GM19397 (cell line): ENCODE measurements around the gene SFXN2.
"Not testable (repeated sequence)": the region's sequence is repeated elsewhere in the genome, so short reads cannot be mapped to it uniquely, and the experiment has no call there.

Experiments
- ATAC-seq: cut with Tn5 transposase; IDR thresholded peaks from one replicate; pipeline ENCODE4 v1.9.1; 2021; ENCODE audit warnings: mild to moderate bottlenecking, moderate library complexity; ENCODE audit not compliant: unreplicated experiment

The SFXN2 gene

GRCh38 chr10:102718220-102718619 is 3.8 kb downstream of the SFXN2 start:
- ATAC-seq = no peak

GRCh38 chr10:102720337-102720736 is 5.9 kb downstream of the SFXN2 start:
- ATAC-seq = no peak

GRCh38 chr10:102720775-102721301 is 6.4 kb downstream of the SFXN2 start:
- no peak for ATAC-seq

- ATAC-seq = no peak
Measured at GRCh38 chr10:102721954-102722353, 7.5 kb downstream of the SFXN2 start.

DNA sequence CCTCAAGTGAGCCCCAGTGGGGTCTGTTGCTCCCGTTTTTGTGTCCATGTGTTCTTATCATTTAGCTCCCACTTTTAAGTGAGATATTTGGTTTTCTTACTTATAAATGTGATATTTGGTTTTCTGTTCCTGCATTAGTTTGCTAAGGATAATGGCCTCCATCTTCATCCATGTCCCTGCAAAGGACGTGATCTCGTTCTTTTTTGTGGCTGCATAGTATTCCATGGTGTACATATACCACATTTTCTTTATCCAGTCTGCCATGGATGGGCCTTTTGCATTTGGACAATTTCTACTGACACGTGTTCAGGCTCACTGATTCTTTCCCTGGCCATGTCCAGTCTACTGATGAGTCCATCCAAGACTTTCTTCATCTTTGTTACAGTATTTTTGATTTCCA is 9.6 kb downstream of the SFXN2 start:
- no peak for ATAC-seq

- no peak for ATAC-seq
Measured at GRCh38 chr10:102726274-102726673, 11.8 kb downstream of the SFXN2 start.

DNA sequence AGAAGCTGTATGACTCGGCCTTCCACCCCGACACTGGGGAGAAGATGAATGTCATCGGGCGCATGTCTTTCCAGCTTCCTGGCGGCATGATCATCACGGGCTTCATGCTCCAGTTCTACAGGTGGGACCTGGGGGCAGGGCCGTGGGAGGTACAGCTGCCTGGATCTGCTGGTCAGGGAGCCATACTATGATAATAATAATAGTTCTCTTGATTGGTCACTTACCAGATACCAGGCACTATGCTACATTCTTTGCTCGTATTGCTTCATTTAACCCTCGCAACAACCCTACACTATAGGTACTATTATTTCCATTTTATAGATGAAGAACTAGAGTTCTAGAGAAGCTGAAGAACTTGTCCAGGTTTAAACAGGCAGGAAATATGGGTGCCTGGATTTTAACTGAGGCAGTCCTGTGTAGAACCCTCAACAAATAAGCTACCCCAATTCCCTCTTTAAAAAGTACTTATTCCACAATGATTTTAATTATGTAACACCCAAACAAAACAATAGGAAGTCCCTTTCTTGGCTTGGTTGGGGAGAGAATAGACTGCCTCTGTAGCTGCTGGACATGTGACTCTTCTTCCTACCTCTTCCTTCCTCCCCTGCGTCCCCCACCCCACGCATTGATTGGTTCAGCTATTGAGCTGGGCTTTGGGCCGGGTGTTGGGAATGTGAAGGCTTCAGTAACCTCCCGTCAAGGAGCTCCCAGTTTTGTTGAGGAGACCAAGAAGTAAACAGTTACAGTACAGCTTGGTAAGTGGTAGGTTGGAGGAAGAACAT is 12.8 kb downstream of the SFXN2 start:
- no peak for ATAC-seq

- ATAC-seq = no peak
Measured at GRCh38 chr10:102729029-102730026, 14.9 kb downstream of the SFXN2 start.

DNA sequence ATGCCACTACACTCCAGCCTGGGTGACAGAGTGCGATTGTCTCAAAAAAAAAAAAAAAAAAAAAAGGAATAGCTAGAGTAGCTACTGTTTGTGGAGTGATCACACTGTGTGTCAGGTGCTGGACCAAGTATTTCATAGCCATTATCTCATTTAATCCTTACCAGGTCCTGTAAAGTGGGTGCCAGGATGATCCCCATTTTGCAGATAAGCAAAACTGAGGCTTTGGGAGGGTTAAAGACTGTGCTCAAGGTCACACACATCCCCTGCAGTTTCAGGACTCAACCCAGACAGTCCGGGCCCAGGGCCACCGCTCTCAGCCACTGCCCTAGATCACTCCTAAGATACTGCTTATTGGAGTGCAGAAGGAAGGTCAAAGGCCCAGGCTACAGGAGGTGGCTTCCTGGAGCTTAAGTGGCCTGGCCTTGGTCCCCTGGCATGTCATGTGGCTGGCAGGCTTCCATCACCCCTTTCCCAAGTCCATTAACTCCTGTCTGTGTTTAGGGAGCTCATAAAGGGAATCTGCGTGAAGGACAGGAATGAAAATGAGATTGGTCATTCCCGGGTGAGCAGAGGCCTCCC is 16.9 kb downstream of the SFXN2 start:
- ATAC-seq = no peak

GRCh38 chr10:102732661-102733060 is 18.2 kb downstream of the SFXN2 start:
- no peak for ATAC-seq

DNA sequence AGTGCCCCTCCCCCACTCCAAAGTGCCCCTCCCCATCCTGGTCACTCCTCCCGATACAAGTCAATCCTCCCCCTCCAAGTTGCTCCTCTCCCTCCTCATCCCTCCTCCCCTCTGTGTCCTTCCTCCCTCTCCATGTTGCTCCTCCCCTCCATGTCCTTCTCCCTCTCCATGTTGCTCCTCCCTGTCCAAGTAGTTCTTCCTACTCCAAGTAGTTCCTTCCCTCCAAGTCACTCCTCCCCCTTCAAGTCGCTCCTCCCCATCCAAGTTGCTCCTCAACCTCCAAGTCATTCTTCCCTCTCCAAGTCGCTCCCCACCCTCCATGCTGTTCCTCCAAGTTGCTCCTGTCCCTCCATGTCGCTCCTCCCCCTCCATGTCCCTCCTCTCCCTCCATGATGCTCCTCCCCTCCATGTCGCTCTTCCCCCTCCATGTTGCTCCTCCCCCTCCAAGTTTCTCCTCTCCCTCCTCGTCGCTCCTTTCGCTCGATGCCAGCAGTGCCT is 20.7 kb downstream of the SFXN2 start:
- ATAC-seq = no peak

- no peak for ATAC-seq
Measured at GRCh38 chr10:102738692-102739121, 24.3 kb downstream of the SFXN2 start.

- ATAC-seq = no peak
Measured at GRCh38 chr10:102740229-102740628, 25.8 kb downstream of the SFXN2 start.

- ATAC-seq = no peak
Measured at GRCh38 chr10:102741726-102742237, 27.3 kb downstream of the SFXN2 start.

DNA sequence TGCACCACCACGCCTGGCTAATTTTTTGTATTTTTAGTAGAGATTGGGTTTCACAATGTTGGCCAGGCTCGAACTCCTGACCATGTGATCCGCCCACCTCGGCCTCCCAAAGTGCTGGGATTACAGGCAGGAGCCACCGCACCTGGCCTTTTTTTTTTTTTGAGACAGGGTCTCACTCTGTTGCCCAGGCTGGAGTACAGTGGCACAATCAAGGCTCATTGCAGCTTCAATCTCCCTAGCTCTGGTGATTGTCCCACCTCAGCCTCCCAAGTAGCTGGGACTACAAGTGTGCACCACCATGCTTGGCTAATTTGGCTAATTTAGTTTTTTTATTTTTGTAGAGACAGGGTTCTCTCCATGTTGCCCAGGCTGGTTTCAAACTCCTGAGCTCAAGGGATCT is 27.9 kb downstream of the SFXN2 start:
- ATAC-seq = not testable (repeated sequence)

DNA sequence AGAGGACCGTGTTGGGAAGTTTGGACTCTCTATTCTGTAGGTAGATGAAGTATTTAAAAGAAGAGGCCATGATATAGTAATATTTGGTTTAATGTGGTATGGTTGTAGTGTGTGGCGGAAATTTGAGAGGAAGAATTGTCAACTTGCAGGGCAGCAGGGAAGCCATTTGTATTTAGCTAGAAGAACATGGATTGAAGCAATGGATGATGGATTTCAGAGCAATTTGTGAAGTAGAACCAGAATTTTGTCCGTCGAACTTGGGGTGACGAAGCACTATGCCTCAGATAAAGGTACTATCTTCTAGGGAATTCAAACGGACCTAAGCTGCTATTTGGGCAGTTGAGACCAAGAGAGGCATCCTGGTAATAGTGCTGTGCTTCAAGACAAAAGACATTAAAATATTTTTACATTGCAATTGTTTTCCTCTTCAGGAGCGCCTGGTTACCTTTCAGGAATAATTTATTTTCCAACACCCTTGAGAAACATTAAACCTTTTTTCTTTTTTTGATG is 28.7 kb downstream of the SFXN2 start:
- peak; percentile 1 for ATAC-seq

DNA sequence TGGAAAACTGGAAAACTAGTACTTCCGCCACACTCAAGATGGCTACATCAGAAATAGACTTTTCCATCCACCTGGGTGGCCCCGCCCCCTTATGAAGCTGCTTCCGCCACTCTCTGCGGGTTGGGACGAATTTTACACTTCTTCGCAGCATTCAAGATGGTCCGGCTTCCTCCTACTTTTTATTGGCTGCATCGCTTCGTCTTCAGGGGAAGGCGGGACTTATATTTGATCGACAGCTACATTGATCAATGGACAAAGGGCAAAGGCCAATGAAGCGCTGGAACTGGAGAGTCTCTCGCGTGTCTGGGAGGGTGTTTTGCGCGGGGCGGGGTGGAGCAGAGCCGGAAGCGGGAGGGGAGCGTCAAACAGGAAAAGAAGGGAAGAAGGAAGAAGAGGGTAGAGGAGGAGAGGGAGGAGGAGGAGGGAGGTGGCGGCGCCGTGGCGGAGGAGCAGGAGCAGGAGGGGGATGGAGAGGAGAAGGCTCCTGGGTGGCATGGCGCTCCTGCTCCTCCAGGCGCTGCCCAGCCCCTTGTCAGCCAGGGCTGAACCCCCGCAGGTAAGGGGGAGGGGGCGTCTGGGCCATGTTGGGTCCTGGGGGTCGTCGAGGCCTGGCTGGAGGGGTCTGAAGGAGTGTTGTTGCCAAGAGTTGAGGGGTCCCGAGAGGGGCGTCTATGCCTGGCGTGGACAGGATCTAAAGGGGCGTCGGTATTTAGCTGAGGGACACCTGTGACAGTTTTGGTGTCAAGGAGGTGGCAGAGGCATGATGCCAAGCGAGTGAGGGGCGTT is 29.3 kb downstream of the SFXN2 start, which contains the start of gene WBP1L:
WBP1L (plus strand) TSS at position 361 of the 786 bp plus-strand sequence; CDS start at position 467, 106 bp downstream.
- peak; percentile 95 for ATAC-seq

DNA sequence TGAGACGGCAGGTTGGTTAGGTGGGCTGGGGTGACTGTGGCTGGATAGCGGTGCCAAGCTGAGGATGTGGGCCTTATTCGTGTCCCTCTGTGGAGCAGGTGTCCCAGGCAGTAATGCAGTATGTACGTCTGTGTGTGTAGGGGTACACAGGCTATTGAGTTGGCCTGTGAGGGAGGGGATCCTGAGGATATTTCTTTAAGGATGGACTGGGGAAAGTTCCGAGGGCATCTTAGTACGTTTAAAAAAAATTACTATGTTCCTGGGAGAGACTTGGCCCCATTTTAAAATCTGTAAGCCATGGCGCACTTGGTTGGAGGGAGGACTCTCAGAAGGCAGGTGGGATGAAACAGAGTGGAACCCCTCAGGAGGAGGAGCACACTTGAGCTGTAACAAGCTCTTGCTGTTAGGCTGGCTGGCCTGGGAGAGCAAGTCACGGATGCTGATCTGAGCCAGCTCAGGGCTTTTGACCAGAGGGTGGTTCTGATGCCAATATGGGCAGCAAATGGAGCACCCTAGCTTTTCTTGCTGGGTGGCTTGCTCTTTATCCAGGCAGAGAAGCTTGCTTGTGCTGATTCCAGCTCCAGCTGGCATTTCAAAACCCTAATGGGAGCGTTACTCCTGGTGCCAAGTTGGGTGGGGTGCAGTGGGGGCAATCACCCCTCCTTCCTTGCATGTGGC is 30.1 kb downstream of the SFXN2 start:
- ATAC-seq = no peak

- ATAC-seq = no peak
Measured at GRCh38 chr10:102745157-102745556, 30.7 kb downstream of the SFXN2 start.
